Activated naive CD4-positive, alpha-beta T cell treated with anti-CD3 and anti-CD28 coated beads, Interleukin-2, amount 50 U/mL, for 24 hours (primary cell): ENCODE measurements around the gene E2F1.
"Not testable (repeated sequence)": the region's sequence is repeated elsewhere in the genome, so short reads cannot be mapped to it uniquely, and the experiment has no call there.

Experiments
- H3K27ac Mint-ChIP-seq: one replicate; pipeline ENCODE4 v1.8.0; 2021; ENCODE audit warnings: mild to moderate bottlenecking, mixed read lengths
- H3K27me3 Mint-ChIP-seq: one replicate; pipeline ENCODE4 v1.8.0; 2021; ENCODE audit warnings: mixed read lengths
- H3K36me3 Mint-ChIP-seq: one replicate; pipeline ENCODE4 v1.8.0; 2021; ENCODE audit warnings: mixed read lengths
- H3K4me1 Mint-ChIP-seq: one replicate; pipeline ENCODE4 v1.8.0; 2021; ENCODE audit warnings: mixed read lengths
- H3K4me3 Mint-ChIP-seq: one replicate; pipeline ENCODE4 v1.8.0; 2021; ENCODE audit warnings: mild to moderate bottlenecking, mixed read lengths
- H3K9me3 Mint-ChIP-seq: one replicate; pipeline ENCODE4 v1.8.0; 2021; ENCODE audit warnings: mixed read lengths

The E2F1 gene

GRCh38 chr20:33700696-33701441, 14.7 kb upstream of the E2F1 start:
- H3K27ac Mint-ChIP-seq, H3K9me3 Mint-ChIP-seq, H3K27me3 Mint-ChIP-seq, H3K4me1 Mint-ChIP-seq, H3K4me3 Mint-ChIP-seq, H3K36me3 Mint-ChIP-seq: not testable (repeated sequence)

DNA sequence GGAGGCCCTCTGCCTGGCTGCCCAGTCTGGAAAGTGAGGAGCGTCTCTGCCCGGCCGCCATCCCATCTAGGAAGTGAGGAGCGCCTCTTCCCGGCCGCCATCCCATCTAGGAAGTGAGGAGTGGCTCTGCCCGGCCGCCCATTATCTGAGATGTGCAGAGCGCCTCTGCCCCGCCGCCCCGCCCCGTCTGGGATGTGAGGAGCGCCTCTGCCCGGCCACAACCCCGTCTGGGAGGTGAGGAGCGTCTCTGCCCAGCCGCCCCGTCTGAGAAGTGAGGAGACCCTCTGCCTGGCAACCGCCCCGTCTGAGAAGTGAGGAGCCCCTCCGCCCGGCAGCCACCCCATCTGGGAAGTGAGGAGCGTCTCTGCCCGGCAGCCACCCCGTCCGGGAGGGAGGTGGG, 12.8 kb upstream of the E2F1 start:
- H3K27ac Mint-ChIP-seq = not testable (repeated sequence)

GRCh38 chr20:33697129-33697528, 10.9 kb upstream of the E2F1 start:
- Mint-ChIP-seq H3K9me3 (no peaks in the 10 kb centered on the region), H3K4me3 (no peak overlapping the region), H3K27ac (no peak overlapping the region), H3K36me3 (no peaks in the 10 kb centered on the region), H3K27me3 (no peaks in the 10 kb centered on the region), H3K4me1 (no peaks in the 10 kb centered on the region)

More for the DNA sequence above, 12.8 kb upstream of the E2F1 start:
- H3K4me3 Mint-ChIP-seq, H3K9me3 Mint-ChIP-seq, H3K36me3 Mint-ChIP-seq, H3K27me3 Mint-ChIP-seq, H3K4me1 Mint-ChIP-seq: not testable (repeated sequence)

- Mint-ChIP-seq H3K36me3 (no peaks in the 10 kb centered on the region), H3K4me1 (peaks cover 1% of the 10 kb centered on the region), H3K27me3 (no peaks in the 10 kb centered on the region), H3K4me3 (no peak overlapping the region), H3K27ac (no peak overlapping the region), H3K9me3 (no peaks in the 10 kb centered on the region)
These were observed 10.3 kb upstream of the E2F1 start for GRCh38 chr20:33696448-33696847.

- Mint-ChIP-seq H3K4me3 (no peak overlapping the region), H3K27me3 (no peaks in the 10 kb centered on the region), H3K27ac (no peak overlapping the region), H3K4me1 (peaks cover 13% of the 10 kb centered on the region), H3K9me3 (no peaks in the 10 kb centered on the region), H3K36me3 (no peaks in the 10 kb centered on the region)
These were observed 8.4 kb upstream of the E2F1 start for GRCh38 chr20:33694639-33695012.

DNA sequence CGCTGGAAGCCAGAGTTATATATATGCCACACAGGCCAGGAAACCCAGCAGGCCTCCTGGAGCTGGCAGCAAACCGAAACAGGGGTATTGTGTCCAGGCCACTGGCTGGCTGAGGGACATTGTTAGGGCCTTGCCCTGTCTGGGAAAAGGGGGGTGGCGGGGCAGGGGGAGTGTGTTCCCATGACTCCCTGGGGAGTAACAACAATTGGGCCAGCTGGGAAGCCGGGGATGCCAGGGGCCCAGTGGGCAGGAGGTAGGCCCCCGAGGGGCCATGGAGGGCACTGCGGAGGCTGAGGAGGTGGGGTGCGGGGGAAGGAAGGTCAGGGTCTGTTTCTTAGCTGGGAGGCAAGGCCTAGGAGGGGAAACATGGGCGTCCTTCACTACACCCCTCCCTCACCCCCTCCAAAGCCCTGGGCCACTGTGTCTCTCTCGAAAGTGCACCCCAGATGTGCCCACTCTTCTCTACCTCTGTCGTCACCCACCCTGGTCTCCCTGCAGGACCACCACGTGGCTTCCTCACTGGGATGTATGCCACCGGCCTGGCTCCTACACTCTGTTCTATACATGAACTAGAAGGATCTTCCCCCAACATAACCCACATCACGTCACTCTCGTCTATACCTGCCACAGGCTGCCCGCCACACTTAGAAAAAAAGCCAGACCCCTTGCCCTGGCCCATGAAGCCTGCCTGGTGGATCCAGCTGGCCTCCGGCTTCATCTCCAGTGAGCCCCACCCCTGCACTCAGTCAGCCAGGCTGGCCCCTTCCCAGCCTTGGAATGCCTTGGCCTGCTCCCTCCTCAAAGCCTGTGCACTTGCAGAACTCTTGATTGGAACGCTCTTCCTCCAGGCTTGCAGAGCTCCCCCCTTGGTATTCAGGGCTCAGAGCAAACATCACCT, 7.8 kb upstream of the E2F1 start:
- Mint-ChIP-seq H3K9me3 (no peaks in the 10 kb centered on the region), H3K4me3 (no peak overlapping the region), H3K4me1 (peaks cover 19% of the 10 kb centered on the region), H3K27ac (no peak overlapping the region), H3K27me3 (no peaks in the 10 kb centered on the region), H3K36me3 (no peaks in the 10 kb centered on the region)

GRCh38 chr20:33693289-33693688, 7.1 kb upstream of the E2F1 start:
- H3K4me3 Mint-ChIP-seq = no peak overlapping the region
- no peak overlapping the region for H3K27ac Mint-ChIP-seq
- no peaks in the 10 kb centered on the region for H3K27me3 Mint-ChIP-seq
- H3K9me3 Mint-ChIP-seq = no peaks in the 10 kb centered on the region
- H3K4me1 Mint-ChIP-seq = peaks cover 26% of the 10 kb centered on the region
- H3K36me3 Mint-ChIP-seq = no peaks in the 10 kb centered on the region

GRCh38 chr20:33689973-33690372, 3.8 kb upstream of the E2F1 start:
- no peaks in the 10 kb centered on the region for H3K36me3 Mint-ChIP-seq
- peak overlapping the region; percentile 65 for H3K27ac Mint-ChIP-seq
- no peaks in the 10 kb centered on the region for H3K27me3 Mint-ChIP-seq
- no peaks in the 10 kb centered on the region for H3K9me3 Mint-ChIP-seq
- H3K4me1 Mint-ChIP-seq = peaks cover 42% of the 10 kb centered on the region
- H3K4me3 Mint-ChIP-seq = peak overlapping the region; percentile 73

- no peaks in the 10 kb centered on the region for H3K36me3 Mint-ChIP-seq
- H3K9me3 Mint-ChIP-seq = no peaks in the 10 kb centered on the region
- peak overlapping the region; percentile 73 for H3K4me3 Mint-ChIP-seq
- no peak overlapping the region for H3K27ac Mint-ChIP-seq
- H3K4me1 Mint-ChIP-seq = peaks cover 45% of the 10 kb centered on the region
- H3K27me3 Mint-ChIP-seq = no peaks in the 10 kb centered on the region
These were observed 3.3 kb upstream of the E2F1 start for GRCh38 chr20:33689493-33689892.

DNA sequence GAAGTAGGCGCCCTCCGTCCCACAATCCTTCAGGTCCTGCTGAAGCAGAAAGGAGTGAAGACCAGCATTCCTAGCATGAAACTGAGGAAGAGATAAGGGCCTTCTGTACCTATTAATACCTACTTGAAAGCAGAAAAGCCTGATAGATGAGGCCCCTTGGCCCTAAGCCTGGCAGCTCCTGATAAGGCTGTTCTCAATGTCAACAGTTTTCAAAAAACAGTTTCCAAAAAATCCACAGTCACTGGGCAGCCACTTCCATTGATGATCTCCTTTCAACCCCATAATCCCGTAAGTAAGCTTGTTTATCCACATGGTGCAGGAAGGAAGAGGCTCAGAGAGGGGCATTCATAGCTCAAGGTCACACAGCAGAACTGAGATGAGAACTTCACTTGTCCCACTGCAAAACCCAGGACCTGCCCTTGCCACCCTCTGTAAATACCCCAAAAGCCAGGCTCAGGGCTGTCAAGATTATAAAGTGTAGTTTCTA, 2.8 kb upstream of the E2F1 start:
- Mint-ChIP-seq H3K36me3 (no peaks in the 10 kb centered on the region), H3K27ac (peak overlapping the region; percentile 78), H3K27me3 (no peaks in the 10 kb centered on the region), H3K4me3 (peak overlapping the region; percentile 17), H3K4me1 (peaks cover 45% of the 10 kb centered on the region), H3K9me3 (no peaks in the 10 kb centered on the region)

DNA sequence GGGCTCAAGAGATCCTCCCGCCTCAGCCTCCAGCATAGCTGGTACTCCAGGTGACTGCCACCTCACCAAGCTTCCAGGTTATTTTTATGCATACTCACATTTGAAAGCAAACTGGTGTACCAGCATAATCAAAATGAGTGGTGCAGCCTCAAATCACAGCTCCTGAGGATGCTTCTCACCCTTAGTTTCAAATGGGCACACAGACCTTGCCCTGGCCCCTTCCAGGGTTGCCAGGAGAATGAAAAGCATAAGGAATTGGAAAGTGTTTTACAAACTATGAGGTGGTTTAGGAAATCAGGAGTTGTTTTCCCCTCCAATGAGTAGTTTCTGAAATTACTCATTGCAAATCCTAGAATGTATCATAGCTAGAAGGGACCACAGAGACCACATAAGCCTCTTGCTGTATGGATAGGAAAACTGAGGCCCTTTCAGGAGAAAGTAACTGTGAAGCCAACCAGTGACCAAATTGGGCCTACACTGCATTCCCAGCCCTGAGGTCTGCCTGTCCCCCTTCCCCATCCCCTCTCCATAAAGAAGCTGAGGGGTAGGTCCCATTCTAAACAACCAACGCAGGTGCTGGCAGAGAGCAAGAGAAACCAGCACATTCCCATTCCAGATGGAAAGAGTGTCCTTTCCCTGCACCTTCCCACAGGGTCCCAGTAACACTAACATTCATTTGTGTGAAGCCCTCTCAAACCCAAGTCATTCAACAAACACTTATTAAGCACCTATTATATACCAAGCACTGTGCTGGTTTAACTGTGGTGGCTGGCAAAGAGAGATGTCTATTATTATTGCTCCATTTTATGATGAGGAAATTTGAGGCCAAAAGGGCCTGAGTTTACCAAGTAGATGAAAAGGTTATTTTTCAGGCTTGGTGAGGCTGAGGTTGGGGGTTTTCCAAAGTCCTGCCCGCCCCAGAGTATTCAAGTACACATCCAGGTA, 2.1 kb upstream of the E2F1 start:
- Mint-ChIP-seq H3K27me3 (no peaks in the 10 kb centered on the region), H3K9me3 (no peaks in the 10 kb centered on the region), H3K4me1 (peaks cover 45% of the 10 kb centered on the region), H3K4me3 (no peak overlapping the region), H3K36me3 (no peaks in the 10 kb centered on the region), H3K27ac (peak overlapping the region; percentile 78)

GRCh38 chr20:33687370-33687915, 1.3 kb upstream of the E2F1 start:
- Mint-ChIP-seq H3K36me3 (no peaks in the 10 kb centered on the region), H3K9me3 (no peaks in the 10 kb centered on the region), H3K27ac (peak overlapping the region; percentile 70), H3K27me3 (no peaks in the 10 kb centered on the region), H3K4me3 (no peak overlapping the region), H3K4me1 (peaks cover 45% of the 10 kb centered on the region)

DNA sequence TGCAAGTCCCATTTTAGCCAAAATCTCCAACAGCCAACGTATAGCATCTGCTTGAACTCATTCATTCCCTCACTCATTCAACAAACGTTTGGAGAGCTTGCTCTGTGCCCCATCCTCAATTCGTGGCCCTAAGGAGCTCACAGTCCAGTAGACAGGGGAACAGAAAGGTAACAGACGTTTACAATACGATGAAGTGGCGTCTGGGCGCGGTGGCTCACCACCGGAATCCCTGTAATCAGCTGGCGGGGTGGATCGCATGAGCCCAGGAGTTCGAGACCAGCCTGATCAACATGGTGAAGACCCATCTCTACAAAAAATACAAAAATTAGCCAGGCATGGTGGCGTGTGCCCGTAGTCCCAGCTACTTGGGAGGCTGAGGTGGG, 790 bp upstream of the E2F1 start:
- Mint-ChIP-seq H3K27me3 (no peaks in the 10 kb centered on the region), H3K36me3 (no peaks in the 10 kb centered on the region), H3K4me1 (peaks cover 46% of the 10 kb centered on the region), H3K27ac (peak overlapping the region; percentile 81), H3K4me3 (peak overlapping the region; percentile 82), H3K9me3 (no peaks in the 10 kb centered on the region)

DNA sequence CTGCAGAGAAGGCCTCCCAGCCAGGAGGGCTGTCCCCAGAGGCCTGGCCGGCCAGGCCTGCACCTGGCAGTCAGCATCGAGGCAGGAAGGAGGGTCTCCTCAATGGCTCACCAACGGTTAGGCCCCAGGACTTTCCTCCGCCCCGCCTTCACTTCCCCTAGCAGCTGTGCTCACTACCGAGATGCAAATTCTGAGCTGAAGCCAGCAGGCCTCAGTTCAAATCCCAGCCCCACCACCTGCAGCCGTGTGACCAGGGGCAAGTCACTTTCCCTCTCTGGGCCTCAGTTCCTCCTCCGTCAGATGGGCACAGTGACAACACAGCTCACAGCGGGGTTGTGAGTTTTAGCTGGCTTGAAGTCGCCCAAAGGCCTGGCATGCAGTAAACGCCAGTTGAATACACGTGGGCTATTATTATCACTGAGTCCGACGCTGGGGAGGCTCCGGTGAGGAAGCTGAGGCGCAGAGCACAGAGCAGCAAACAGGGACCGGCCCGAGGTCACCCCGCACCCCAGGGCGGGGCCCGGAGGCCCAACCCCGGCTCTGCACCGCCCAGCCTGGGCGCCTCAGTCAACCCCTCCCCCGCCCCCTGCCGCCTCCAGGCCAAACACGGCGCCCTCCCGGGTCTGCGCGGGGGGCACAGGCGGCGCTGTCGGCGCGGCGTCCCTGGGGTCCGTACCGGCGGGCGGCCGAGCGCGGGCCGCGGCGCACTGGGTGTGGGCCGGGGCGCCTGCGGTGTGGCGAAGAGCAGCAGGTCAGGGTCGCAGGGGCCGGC, 671 bp downstream of the E2F1 start:
- peak overlapping the region; percentile 35 for H3K27ac Mint-ChIP-seq
- no peaks in the 10 kb centered on the region for H3K9me3 Mint-ChIP-seq
- peak overlapping the region; percentile 84 for H3K4me3 Mint-ChIP-seq
- H3K4me1 Mint-ChIP-seq = peaks cover 50% of the 10 kb centered on the region
- no peaks in the 10 kb centered on the region for H3K36me3 Mint-ChIP-seq
- no peaks in the 10 kb centered on the region for H3K27me3 Mint-ChIP-seq
